ENCODE measurements around the gene CLCN1. TPM values are rescaled to one million over a fixed set of nuclear protein-coding genes. Genes with fewer than 3 reads are reported as not detected.
"Not testable (repeated sequence)": the region's sequence is repeated elsewhere in the genome, so short reads cannot be mapped to it uniquely, and the experiment has no call there.

Gene CLCN1
- total RNA-seq, 1 donor from 2014 or later: under 0.01 TPM

DNA sequence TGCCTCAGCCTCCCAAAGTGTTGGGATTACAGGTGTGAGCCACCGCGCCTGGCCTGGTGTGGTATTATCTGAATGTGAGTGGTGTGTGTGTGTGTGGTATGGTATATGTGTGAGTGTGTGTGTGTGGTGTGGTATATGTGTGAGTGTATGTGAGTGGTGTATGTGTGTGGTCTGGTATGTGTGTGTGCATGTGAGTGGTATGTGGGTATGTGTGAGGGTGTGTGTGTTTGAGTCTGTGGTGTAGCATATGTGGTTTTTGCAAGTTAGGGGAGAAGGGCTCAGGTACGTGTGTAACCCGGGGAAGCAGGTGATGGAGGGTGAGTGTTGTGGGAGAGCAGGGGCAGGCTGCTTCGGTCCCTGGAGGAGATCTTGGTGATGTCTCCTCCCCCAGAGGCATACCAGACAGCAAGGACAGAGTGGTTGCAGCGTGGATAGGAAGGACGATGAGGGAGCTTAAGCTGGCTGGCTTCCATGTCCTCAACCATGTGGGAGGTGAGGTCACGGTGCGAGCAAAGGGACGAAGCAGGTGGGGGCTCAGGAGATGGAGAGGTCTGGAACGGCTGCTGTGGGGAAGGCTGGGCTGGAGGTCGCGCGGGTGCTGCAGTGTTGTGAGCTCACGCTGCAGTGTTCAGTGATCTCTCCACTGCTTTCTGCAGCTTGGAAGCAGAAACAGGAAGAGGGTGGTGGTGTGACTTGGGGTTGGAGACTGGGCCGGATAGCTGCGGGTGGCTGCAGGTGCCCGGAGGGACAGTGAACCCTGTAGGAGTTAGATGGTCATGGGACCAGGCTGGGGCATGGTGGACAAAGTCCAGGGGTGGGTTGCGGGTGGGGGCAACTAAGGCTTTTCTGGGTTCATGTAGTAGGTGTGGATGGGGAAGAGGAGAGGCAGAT lies 70.2 kb downstream of the CLCN1 start:
- DNase-seq: no peak

- no peak for DNase-seq
These were observed 71.5 kb downstream of the CLCN1 start for GRCh38 chr7:143387156-143387975.

- no peak for DNase-seq
These were observed 72.1 kb downstream of the CLCN1 start for GRCh38 chr7:143388051-143388450.

GRCh38 chr7:143388491-143389101 lies 72.7 kb downstream of the CLCN1 start:
- DNase-seq: no peak

DNA sequence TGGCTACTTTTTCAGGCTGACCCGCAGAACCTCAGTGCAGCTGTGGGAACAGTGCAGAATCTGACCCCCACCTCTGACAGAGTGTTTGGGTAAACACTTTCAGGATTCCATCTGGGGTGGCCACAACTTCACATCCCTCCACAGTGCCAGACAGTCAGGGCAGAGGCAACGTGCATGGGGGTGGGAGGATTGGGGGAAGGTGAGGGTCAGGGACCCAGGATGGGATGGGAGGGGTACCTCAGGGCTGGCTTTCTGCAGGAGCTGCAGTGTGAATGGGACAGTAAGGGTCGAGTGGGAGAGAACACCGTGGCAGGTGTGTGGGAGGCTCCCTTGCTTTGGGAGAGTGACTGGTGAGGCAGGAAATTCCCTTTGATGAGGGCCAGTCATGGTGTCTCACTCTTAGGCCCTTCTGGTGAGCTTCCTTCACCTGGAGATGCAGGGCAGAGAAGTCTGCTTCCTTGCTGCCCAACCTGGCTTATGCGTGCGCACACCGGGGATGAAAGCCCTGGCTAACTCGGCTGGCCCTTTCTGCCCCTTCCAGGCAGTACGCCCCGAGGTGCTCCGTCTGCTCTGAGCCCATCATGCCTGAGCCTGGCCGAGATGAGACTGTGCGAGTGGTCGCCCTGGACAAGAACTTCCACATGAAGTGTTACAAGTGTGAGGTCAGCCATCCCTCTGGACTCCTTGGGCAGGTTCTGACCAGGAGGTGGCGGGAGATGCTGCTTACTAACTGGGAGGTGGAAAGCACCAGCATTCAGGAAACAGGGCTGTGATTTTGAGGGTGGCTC lies 73.6 kb downstream of the CLCN1 start:
- no peak for DNase-seq

- no peak for DNase-seq
These were observed 74.3 kb downstream of the CLCN1 start for GRCh38 chr7:143390104-143390772.

DNA sequence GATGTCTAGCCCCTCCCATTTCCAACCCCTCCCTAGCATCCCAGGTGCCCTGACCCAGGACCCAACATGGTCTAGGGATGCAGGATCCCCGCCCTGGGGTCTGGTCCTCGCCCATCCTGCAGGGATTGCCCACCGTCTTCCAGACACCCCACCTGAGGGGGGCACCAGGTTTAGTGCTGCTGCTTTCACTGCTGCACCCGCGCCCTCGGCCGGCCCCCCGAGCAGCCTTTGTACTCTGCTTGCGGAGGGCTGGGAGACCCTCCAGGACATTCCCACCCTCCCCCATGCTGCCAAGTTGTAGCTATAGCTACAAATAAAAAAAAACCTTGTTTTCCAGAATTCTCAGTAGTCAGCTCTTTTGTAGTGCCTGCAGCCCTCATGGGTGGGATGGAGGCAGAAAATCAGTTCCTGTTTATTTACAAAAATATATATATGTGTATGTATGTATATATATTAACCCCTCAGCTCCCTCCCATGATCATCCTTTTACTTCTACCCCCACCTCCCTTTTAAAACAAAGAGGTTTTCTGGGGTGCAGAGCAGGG lies 74.9 kb downstream of the CLCN1 start:
- DNase-seq: no peak

DNA sequence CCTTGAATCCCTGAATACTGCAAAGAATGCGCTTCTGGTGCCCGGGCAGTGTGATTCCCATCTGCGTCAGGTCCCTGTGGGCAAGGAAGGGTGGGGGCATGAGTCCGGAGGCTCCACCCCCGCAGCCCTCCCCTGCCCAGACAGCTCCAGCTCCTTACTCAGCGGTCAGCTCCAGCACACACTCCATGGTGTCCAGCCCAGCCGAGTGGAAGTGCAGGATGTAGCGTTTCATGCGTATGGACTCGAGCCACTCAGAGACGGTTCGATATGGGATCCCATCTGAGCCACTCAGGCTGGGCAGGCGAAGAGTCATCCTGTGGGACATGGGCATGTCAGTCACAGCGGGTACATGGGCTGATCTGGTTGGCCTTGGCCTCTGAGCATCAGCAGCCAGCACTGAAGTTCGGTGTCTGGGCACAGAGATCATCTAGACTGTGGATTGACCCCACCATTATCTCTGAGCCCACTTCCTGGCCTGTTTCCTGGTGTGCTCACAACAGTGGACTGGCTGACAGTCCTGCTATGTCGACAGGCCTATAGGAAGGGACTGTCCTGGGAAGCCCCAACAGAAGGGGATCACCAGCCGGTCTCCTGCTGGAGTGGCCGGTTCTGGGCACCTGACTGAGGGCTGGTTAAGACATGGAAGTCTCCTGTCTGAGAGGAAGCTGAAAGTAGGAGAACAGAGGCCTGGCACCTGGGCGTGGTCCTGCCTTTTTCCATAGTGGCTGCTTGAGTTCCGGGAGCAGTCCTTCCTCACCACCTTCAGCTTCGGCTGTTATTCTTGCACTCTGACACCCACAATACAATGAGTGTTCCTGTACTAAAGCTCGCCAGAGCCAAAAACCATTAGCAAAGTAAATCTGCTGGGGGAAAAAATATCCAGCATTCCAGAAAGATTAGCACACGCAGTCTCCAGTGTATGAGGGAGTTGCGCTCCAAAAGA lies 75.8 kb downstream of the CLCN1 start:
- DNase-seq: no peak

GRCh38 chr7:143392427-143392826 lies 76.5 kb downstream of the CLCN1 start:
- not testable (repeated sequence) for DNase-seq

DNA sequence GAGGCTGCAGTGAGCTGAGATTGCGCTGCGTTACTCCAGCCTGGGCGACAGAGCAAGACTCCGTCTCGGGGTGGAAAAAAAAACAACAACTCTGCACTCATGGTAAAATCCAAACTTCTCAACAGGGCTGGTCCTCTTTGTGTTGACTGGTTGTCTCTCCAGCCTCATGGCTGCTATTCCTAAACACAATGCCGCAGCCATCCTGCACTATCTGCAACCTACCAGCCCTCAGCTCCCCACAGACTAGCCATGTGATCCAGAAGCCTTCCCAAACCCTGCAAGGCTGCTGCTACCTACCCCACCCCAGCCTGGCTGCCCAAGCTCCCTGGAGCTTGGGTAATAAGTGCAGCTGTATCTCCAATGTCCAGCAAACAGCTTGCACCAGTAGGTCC lies 77.0 kb downstream of the CLCN1 start:
- DNase-seq: no peak

- DNase-seq: no peak
These were observed 77.5 kb downstream of the CLCN1 start for GRCh38 chr7:143393267-143394041.

DNA sequence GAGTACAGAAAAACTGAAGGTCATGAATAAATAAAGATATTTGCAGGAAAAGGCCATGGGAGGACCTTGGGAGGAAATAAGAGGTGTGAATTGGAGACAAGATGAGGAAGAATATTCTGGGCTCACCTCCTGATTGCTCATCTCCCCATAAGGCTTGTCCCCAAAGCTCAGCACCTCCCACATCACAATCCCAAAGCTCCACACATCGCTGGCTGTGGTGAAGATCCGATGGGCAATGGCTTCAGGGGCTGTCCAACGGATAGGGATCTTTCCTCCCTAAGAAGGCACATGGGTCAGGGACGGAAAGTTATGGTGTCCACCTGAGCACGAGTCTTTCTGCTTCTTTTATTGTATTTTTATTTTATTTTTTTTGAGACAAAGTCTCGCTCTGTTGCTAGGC lies 78.2 kb downstream of the CLCN1 start:
- DNase-seq: no peak

GRCh38 chr7:143394777-143395176 lies 78.9 kb downstream of the CLCN1 start:
- no peak for DNase-seq

DNA sequence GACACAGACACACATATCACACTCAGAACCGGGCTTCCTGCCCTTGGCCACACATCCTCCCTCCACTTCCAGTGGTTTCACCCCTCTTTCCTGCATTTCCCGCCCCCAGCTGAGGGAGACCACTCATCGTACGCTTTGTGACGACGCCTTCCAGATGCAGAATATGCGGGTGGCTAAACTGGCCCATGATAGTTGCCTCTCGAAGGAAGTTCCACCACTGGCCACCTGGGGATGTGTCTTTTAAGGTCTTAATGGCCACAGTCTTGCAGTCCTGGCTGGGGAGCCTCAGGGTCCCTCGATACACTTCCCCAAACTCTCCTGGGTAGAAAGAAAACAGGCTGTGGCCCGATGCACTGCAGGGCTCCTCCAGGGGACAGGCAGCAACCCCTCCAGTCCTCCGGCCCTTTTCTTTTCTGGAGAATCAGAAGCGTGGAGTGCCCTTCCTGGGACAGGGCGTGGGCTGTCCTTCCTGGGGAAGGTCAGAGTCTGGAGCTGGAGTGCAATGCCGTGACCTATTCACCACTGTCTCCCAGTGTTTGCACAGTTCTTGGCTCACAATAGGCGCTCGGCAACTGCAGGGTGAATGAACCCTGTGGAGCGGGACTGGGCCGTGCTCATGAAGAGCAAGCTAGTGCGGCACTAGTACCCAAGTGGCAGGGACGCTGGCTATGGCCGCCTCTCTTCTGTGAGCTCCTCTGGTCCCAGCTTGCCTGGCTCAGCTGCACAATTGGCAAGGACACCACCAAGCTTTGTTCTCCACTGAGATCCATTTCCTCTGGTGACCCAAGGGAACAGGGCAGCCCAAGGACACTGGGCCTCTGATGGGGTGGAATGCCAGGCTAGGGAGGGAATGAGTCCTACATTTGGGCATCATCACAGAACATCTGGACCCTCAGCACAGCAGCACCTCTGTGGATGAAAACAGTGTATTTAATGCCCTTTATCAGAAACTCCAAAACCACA lies 79.6 kb downstream of the CLCN1 start:
- no peak for DNase-seq

GRCh38 chr7:143396182-143396581 lies 80.3 kb downstream of the CLCN1 start:
- DNase-seq: no peak

DNA sequence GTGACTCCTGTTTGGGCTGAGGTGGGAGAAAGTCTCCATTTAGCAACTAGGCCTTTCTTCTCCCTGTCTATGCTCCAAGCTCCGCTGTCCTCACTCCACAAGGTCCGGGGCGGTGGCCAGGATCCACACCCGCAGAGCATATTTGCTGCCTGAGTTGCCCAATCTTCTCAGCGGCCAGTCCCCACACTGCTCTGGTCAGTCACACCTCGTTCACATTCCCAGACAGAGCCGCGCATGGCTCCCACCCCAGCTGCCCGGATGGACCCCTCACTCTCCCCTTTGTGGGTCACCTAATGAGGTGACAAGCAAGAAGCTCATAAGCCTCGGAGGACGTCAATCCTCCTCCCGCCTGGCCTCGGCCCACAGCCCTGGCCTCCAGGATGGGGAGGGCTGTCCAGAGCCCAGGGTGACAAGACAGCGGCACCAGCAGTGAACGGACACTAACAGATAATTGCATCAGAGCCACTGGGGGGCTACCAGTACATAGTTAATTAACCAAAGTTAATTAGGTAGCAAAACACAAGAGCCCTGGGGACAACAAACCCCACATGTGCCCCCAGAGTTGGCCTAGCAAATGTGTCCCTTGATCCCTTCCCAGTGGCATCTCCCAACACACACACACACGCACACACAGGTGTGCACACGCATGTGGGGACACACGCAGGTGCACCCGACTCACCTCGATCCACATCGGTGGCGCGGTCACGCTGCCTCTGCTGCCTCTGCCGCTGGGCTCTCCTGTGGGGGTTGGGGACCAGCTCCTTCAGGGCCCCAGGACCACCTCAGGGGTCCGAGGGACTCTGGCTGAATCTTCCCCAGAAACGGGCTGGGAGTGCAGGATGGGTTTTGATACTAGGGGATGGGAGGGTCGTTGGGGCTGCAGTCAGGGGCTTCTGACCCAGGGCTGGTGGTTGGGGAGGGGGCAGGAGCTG lies 81.0 kb downstream of the CLCN1 start:
- DNase-seq: no peak

Data from occipital lobe (tissue), 2 donors.